T-helper 1 cell treated with Interleukin-12 subunit alpha and Interleukin-12 subunit beta and Interleukin-4 antibody, amounts not matched to agents 30 ng/mL and 1 ng/mL, for 36 hours (primary cell): ENCODE results near the gene METTL17. TPM values are rescaled to one million over a fixed set of nuclear protein-coding genes. Genes with fewer than 3 reads are reported as not detected.
"Not testable (repeated sequence)": the region's sequence is repeated elsewhere in the genome, so short reads cannot be mapped to it uniquely, and the experiment has no call there.

ENCODE experiments used
- intact Hi-C: fragments of 100-400 bp; cut with micrococcal nuclease; formaldehyde crosslinking; loops from one replicate; pipeline ENCODE4 v1.15.1; 2024
- total RNA-seq: library from RNA; stranded (reverse); gene quantifications from 2 replicates; pipeline ENCODE4 v1.2.3, GENCODE V29; 2022

Gene METTL17
- total RNA-seq, 1 donor from 2014 or later, result 90.7 TPM

GRCh38 chr14:20989471-20989786 lies 351 bp upstream of the METTL17 start:
- intact Hi-C loops, result loop anchor here (1.0 to 10.0 kb wide), 3 partner anchors 18 to 645 kb away; partner anchors contain the start of gene PARP2

GRCh38 chr14:20996521-20996920 lies 6.7 kb downstream of the METTL17 start:
- intact Hi-C loops, result no loop called here

- intact Hi-C loops, result no loop called here
These were observed 7.3 kb downstream of the METTL17 start for GRCh38 chr14:20997115-20997514.

GRCh38 chr14:20997564-20997963 lies 7.8 kb downstream of the METTL17 start:
- intact Hi-C loops, result no loop called here

GRCh38 chr14:20998139-20998538 lies 8.4 kb downstream of the METTL17 start:
- intact Hi-C loops, result no loop called here

GRCh38 chr14:20998674-20999366 lies 9.0 kb downstream of the METTL17 start, which contains the start of gene SLC39A2:
Gene SLC39A2, plus strand, starts transcription at chr14:20999293. Its CDS starts 154 bp downstream, at chr14:20999447.
- intact Hi-C loops, result no loop called here

GRCh38 chr14:20999591-20999990 lies 9.8 kb downstream of the METTL17 start:
- intact Hi-C loops, result no loop called here

GRCh38 chr14:21001218-21001617 lies 11.4 kb downstream of the METTL17 start:
- intact Hi-C loops, result no loop called here

GRCh38 chr14:21003788-21004346 lies 14.1 kb downstream of the METTL17 start:
- intact Hi-C loops, result no loop called here

GRCh38 chr14:21009721-21010120 lies 19.9 kb downstream of the METTL17 start:
- intact Hi-C loops, result not testable (repeated sequence)

GRCh38 chr14:21011136-21011535 lies 21.4 kb downstream of the METTL17 start:
- intact Hi-C loops, result no loop called here

GRCh38 chr14:21014761-21015190 lies 25.0 kb downstream of the METTL17 start:
- intact Hi-C loops, result loop anchor here (1.0 kb wide), 3 partner anchors 26 to 93 kb away; no protein-coding TSS in a partner anchor

- intact Hi-C loops, result no loop called here
These were observed 25.5 kb downstream of the METTL17 start for GRCh38 chr14:21015312-21015711.

GRCh38 chr14:21016413-21017190 lies 26.8 kb downstream of the METTL17 start:
- intact Hi-C loops, result no loop called here

- intact Hi-C loops, result no loop called here
These were observed 27.9 kb downstream of the METTL17 start for GRCh38 chr14:21017528-21018245.

- intact Hi-C loops, result no loop called here
These were observed 28.5 kb downstream of the METTL17 start for GRCh38 chr14:21018286-21018685.

GRCh38 chr14:21018781-21019180 lies 29.0 kb downstream of the METTL17 start:
- intact Hi-C loops, result no loop called here

- intact Hi-C loops, result no loop called here
These were observed 29.6 kb downstream of the METTL17 start for GRCh38 chr14:21019366-21019765.

GRCh38 chr14:21020977-21021545 lies 31.3 kb downstream of the METTL17 start:
- intact Hi-C loops, result loop anchor here (5.0 kb wide), 1 partner anchor 51 kb away; the partner anchor contains the start of gene ARHGEF40

- intact Hi-C loops, result loop anchor here (5.0 kb wide), 1 partner anchor 50 kb away; the partner anchor contains the start of gene ARHGEF40
These were observed 32.9 kb downstream of the METTL17 start for GRCh38 chr14:21022686-21023085.

- intact Hi-C loops, result loop anchor here (5.0 kb wide), 1 partner anchor 49 kb away; the partner anchor contains the start of gene ARHGEF40
These were observed 33.4 kb downstream of the METTL17 start for GRCh38 chr14:21023174-21023573.
